HepG2 (cell line): ENCODE measurements around the gene WDR81. TPM values are rescaled to one million over a fixed set of nuclear protein-coding genes. Genes with fewer than 3 reads are reported as not detected.

Experiments used
- ARID4A ChIP-seq: sonication (generic); formaldehyde crosslinking; IDR thresholded peaks from 2 replicates; pipeline ENCODE4 v1.5.0; 2020; ENCODE audit warnings: mild to moderate bottlenecking, missing genetic modification reagents, borderline replicate concordance
- CCDC6 ChIP-seq: sonication (generic); formaldehyde crosslinking; IDR thresholded peaks from 2 replicates; pipeline ENCODE4 v1.8.1; 2022; ENCODE audit warnings: mild to moderate bottlenecking, missing genetic modification reagents, moderate library complexity
- FOSL1 ChIP-seq: sonication (generic); formaldehyde crosslinking; IDR thresholded peaks from 2 replicates; pipeline ENCODE4 v1.9.0; 2021; ENCODE audit warnings: missing genetic modification reagents, borderline replicate concordance
- RARA ChIP-seq: IDR thresholded peaks from 2 replicates; pipeline ENCODE4 v1.6.1; 2016; ENCODE audit warnings: missing genetic modification reagents, missing compliant biosample characterization
- SALL2 ChIP-seq: sonication (generic); formaldehyde crosslinking; IDR thresholded peaks from 2 replicates; pipeline ENCODE4 v1.8.1; 2023; ENCODE audit warnings: mild to moderate bottlenecking, missing genetic modification reagents, inconsistent platforms
- SNAPC4 ChIP-seq: sonication (generic); formaldehyde crosslinking; IDR thresholded peaks from 2 replicates; pipeline ENCODE4 v1.4.0; 2020; ENCODE audit warnings: mild to moderate bottlenecking, missing genetic modification reagents
- SOX5 ChIP-seq: IDR thresholded peaks from 2 replicates; pipeline ENCODE4 v1.6.1; 2016; ENCODE audit warnings: borderline replicate concordance
- SUZ12 ChIP-seq: fragments of 150-350 bp; IDR thresholded peaks from 2 replicates; pipeline ENCODE4 v1.6.1; 2014; ENCODE audit warnings: low read depth, low read length
- ZC3H13 ChIP-seq: sonication (generic); formaldehyde crosslinking; IDR thresholded peaks from 2 replicates; pipeline ENCODE4 v1.8.1; 2023; ENCODE audit warnings: mild to moderate bottlenecking, missing genetic modification reagents, moderate library complexity
- polyA plus RNA-seq, 8 experiments: library from polyadenylated mRNA; depleted of rRNA in 3 of 8; stranded (reverse) in 7 of 8; unstranded in 1 of 8; fragments of >200 nt; fragmentation: Illumina TruSeq in 4 of 8; extraction: Trizol in 4 of 8; gene quantifications; 2 replicates each; pipeline versions ENCODE4 v1.2.1 to v1.2.3, GENCODE V29; 2011 to 2016; ENCODE audit warnings: low read depth in 4 of 8, missing spikeins in 1 of 8, mixed read lengths in 1 of 8; ENCODE audit not compliant: insufficient read depth in 1 of 8
- total RNA-seq, 5 experiments: library from RNA; depleted of rRNA; stranded (reverse); fragments of >200 nt; fragmentation: Illumina TruSeq; extraction: Trizol; gene quantifications; 2 replicates each; pipeline ENCODE4 v1.2.3, GENCODE V29; 2016; ENCODE audit warnings: low read depth in 1 of 5
- TF ChIP-seq, protein P1 (sequence below): IDR thresholded peaks from 2 replicates; pipeline ENCODE4 v1.6.1; 2018; ENCODE audit warnings: missing genetic modification reagents, mild to moderate bottlenecking, missing compliant biosample characterization
- TF ChIP-seq, protein P2 (sequence below): sonication (generic); formaldehyde crosslinking; IDR thresholded peaks from 2 replicates; pipeline ENCODE4 v1.4.0; 2020; ENCODE audit warnings: mild to moderate bottlenecking, missing genetic modification reagents, borderline replicate concordance

The WDR81 gene
- total and polyA plus RNA-seq, 2 of the 13 experiments (the other 11 are each of a cell fraction or from before 2014, with no cell fraction given) = 9.1 to 16.7 TPM

DNA sequence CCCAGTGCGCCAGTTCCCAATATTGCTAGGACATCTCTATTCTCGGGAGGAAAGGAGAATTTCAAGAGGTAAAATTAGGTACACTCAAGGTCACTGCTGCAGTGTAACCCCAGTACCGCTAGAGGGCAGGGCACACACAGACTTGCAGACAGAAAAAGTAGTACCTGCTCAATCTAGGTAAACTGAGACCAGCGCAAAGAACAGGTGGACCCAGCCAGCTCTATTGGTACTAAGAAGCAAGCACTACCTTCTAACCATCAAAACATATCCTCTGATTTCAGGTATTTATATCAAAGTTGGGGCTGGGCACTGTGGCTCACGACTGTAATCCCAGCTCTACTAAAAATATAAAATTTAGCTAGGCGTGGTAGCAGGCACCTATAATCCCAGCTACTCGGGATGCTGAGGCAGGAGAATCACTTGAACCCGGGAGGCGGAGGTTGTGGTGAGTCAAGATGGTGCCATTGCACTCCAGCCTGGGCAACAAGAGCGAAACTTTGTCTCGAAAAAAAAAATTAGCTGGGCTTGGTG lies 3.6 kb upstream of the WDR81 start (continued):
- no peak for TF ChIP-seq SNAPC4
- TF ChIP-seq ZC3H13 = no peak
- TF ChIP-seq, protein P1, sequence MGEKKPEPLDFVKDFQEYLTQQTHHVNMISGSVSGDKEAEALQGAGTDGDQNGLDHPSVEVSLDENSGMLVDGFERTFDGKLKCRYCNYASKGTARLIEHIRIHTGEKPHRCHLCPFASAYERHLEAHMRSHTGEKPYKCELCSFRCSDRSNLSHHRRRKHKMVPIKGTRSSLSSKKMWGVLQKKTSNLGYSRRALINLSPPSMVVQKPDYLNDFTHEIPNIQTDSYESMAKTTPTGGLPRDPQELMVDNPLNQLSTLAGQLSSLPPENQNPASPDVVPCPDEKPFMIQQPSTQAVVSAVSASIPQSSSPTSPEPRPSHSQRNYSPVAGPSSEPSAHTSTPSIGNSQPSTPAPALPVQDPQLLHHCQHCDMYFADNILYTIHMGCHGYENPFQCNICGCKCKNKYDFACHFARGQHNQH (CRISPR knock-in tag) = 0 out of 2 replicates have a peak, but pooled peaks have one; percentile 27
- TF ChIP-seq SALL2 = no peak
- TF ChIP-seq RARA (CRISPR knock-in tag) = no peak; the same call in 1 of the 2 replicates
- TF ChIP-seq, protein P2, sequence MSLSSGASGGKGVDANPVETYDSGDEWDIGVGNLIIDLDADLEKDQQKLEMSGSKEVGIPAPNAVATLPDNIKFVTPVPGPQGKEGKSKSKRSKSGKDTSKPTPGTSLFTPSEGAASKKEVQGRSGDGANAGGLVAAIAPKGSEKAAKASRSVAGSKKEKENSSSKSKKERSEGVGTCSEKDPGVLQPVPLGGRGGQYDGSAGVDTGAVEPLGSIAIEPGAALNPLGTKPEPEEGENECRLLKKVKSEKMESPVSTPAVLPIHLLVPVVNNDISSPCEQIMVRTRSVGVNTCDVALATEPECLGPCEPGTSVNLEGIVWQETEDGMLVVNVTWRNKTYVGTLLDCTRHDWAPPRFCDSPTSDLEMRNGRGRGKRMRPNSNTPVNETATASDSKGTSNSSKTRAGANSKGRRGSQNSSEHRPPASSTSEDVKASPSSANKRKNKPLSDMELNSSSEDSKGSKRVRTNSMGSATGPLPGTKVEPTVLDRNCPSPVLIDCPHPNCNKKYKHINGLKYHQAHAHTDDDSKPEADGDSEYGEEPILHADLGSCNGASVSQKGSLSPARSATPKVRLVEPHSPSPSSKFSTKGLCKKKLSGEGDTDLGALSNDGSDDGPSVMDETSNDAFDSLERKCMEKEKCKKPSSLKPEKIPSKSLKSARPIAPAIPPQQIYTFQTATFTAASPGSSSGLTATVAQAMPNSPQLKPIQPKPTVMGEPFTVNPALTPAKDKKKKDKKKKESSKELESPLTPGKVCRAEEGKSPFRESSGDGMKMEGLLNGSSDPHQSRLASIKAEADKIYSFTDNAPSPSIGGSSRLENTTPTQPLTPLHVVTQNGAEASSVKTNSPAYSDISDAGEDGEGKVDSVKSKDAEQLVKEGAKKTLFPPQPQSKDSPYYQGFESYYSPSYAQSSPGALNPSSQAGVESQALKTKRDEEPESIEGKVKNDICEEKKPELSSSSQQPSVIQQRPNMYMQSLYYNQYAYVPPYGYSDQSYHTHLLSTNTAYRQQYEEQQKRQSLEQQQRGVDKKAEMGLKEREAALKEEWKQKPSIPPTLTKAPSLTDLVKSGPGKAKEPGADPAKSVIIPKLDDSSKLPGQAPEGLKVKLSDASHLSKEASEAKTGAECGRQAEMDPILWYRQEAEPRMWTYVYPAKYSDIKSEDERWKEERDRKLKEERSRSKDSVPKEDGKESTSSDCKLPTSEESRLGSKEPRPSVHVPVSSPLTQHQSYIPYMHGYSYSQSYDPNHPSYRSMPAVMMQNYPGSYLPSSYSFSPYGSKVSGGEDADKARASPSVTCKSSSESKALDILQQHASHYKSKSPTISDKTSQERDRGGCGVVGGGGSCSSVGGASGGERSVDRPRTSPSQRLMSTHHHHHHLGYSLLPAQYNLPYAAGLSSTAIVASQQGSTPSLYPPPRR (CRISPR knock-in tag) = no peak
- TF ChIP-seq ARID4A = 0 out of 2 replicates have a peak, but pooled peaks have one; percentile 4
- no peak for TF ChIP-seq SUZ12
- TF ChIP-seq SOX5 (CRISPR knock-in tag) = no peak
- no peak for TF ChIP-seq FOSL1
- TF ChIP-seq CCDC6 (CRISPR knock-in tag) = no peak
